ENCODE results near the gene ESRRA.

Gene ESRRA

GRCh38 chr11:64275031-64275800, 30.1 kb upstream of the ESRRA start:
- no peak for DNase-seq

GRCh38 chr11:64275841-64276240, 29.5 kb upstream of the ESRRA start:
- DNase-seq = no peak

- DNase-seq = peak; percentile 21
Observed at GRCh38 chr11:64276653-64277431, 28.5 kb upstream of the ESRRA start.

GRCh38 chr11:64278576-64279190, 26.6 kb upstream of the ESRRA start:
- no peak for DNase-seq

GRCh38 chr11:64281957-64282770, 23.2 kb upstream of the ESRRA start:
- no peak for DNase-seq

GRCh38 chr11:64283092-64283491, 22.2 kb upstream of the ESRRA start:
- no peak for DNase-seq

GRCh38 chr11:64284048-64284961, 21.0 kb upstream of the ESRRA start, which contains the start of gene BAD:
Gene BAD (minus strand): TSS chr11:64284665. CDS start chr11:64284368, 297 bp downstream.
- peak; percentile 93 for DNase-seq

- peak; percentile 75 for DNase-seq
Observed at GRCh38 chr11:64284962-64285884, 20.1 kb upstream of the ESRRA start, which contains the start of gene GPR137. Gene GPR137 (plus strand): TSS chr11:64285848. CDS start chr11:64286525, 677 bp downstream.

GRCh38 chr11:64285885-64286800, 19.2 kb upstream of the ESRRA start:
- no peak for DNase-seq

GRCh38 chr11:64286801-64287159, 18.5 kb upstream of the ESRRA start:
- DNase-seq = no peak

- no peak for DNase-seq
Observed at GRCh38 chr11:64287676-64288352, 17.5 kb upstream of the ESRRA start.

GRCh38 chr11:64288353-64288750, 17.0 kb upstream of the ESRRA start:
- DNase-seq = no peak

GRCh38 chr11:64289002-64289564, 16.2 kb upstream of the ESRRA start:
- no peak for DNase-seq

- no peak for DNase-seq
Observed at GRCh38 chr11:64290352-64291261, 14.7 kb upstream of the ESRRA start.

- no peak for DNase-seq
Observed at GRCh38 chr11:64291262-64291751, 14.0 kb upstream of the ESRRA start, which contains the start of gene KCNK4. Gene KCNK4 (plus strand): TSS chr11:64291302. CDS start chr11:64293019, 1,717 bp downstream.

GRCh38 chr11:64291752-64292459, 13.4 kb upstream of the ESRRA start:
- no peak for DNase-seq

Data from inflammatory macrophage treated with lipopolysaccharide for 4 hours (primary cell).